ENCODE measurements around the gene DNMT3L.
"Not testable (repeated sequence)": the region's sequence is repeated elsewhere in the genome, so short reads cannot be mapped to it uniquely, and the experiment has no call there.

DNMT3L gene

GRCh38 chr21:44241281-44241680 is 20.4 kb downstream of the DNMT3L start:
- DNase-seq: not testable (repeated sequence)

DNA sequence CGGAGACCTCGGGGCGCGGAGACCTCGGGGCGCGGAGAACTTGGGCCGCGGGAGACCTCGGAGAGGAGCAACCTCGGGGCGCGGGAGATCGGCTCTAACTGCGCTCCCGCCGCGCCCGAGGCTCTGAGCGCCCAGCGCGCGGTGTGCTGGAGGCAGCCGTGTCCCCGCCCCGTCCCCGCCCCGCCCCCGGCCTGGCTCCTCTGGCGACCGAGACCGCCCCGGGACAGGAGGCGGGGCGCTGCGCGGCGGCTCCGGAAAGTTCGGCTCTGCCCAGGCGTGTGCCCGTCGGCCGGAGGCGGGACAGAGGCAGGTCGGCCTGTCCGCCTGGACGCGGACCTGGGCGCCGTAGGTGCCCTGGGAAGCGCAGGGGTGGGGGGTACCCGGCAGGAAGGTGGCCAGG is 20.9 kb downstream of the DNMT3L start, which contains the start of gene ICOSLG:
ICOSLG (minus strand) TSS at position 102 of the 400 bp plus-strand sequence. CDS start 126 bp downstream, outside the sequence.
- DNase-seq: not testable (repeated sequence)

DNA sequence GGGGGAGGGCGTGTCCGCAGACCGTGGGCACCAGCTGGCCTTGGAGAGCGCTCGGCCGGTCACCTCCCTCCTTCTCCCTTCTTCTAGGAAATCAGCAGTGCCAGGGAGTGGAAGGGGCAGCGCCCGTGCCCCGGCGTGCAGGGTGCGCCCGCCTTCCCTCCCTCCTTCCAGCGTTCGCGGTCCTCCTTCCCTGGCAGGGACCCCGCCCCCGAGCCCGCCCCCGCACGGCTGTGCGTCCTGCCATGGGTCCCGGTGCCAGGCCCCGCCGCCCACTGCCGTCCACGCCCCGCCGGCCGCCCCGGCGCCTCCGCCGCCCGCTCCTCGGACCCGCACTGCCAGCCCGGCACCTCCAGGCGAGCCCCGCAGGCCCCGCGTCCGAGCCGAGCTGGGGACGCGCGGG is 21.3 kb downstream of the DNMT3L start:
- not testable (repeated sequence) for DNase-seq

DNA sequence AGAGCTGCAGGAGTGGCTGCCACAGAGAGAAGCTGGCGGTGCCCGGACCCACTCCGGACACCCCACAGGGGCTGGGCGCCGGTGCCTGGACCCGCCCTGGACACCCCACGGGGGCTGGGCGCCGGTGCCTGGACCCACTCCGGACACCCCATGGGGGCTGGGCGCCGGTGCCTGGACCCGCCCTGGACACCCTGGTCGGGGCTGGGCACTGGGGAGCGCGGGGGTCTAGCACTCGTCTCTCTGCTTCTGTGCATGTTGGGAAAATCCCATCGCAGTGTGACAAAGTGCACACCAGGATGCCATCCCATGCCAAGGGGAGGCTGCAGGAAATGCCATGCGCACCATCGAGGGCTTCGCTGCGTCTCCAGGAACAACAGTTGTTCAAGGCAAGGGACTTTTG is 32.1 kb downstream of the DNMT3L start:
- not testable (repeated sequence) for DNase-seq

DNA sequence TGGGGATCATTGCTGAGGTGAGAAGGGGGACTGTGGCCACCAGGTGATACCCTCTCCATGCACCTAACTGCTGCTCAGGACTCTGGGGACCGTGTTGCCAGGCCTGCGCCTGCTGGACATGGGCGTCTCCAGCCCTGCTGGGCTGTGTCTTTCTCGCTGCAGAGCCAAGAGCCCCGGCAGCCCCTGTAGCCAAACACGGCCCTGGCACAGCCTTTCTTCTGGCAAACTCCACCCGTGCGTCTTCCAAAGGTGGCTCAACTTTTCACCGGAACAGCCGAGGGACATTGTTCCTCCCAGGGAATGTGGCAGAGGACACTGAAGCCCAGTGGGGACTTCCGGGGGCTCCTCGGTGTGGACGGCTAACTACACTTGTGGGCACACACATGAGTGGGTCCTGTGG is 33.6 kb downstream of the DNMT3L start:
- not testable (repeated sequence) for DNase-seq

- DNase-seq: not testable (repeated sequence)
Measured at GRCh38 chr21:44227614-44228013, 34.1 kb downstream of the DNMT3L start.

GRCh38 chr21:44225605-44226004 is 36.1 kb downstream of the DNMT3L start:
- DNase-seq: not testable (repeated sequence)

DNA sequence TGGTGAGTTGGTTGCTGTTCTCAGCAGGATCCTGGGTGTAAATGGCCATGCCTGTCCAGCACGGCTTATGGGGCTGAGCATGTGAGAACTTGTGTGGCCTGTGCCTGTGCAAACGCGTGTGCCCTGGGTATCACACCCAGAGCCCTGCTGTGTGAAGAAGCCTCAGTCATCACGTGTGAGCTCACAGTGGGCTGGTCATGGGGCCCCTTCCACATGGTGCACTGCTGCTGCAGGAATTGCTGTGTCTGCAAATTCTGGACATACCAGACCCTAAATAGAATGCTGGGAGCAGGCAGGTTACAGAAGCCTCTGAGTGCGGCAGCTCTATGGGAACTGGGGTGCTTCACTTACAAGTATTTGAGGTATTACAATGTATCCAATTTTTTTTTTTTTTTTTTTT is 38.4 kb downstream of the DNMT3L start:
- not testable (repeated sequence) for DNase-seq

- not testable (repeated sequence) for DNase-seq
Measured at GRCh38 chr21:44220674-44221073, 41.0 kb downstream of the DNMT3L start.

GRCh38 chr21:44218461-44218860 is 43.2 kb downstream of the DNMT3L start:
- not testable (repeated sequence) for DNase-seq

- DNase-seq: not testable (repeated sequence)
Measured at GRCh38 chr21:44211978-44212377, 49.7 kb downstream of the DNMT3L start.

DNA sequence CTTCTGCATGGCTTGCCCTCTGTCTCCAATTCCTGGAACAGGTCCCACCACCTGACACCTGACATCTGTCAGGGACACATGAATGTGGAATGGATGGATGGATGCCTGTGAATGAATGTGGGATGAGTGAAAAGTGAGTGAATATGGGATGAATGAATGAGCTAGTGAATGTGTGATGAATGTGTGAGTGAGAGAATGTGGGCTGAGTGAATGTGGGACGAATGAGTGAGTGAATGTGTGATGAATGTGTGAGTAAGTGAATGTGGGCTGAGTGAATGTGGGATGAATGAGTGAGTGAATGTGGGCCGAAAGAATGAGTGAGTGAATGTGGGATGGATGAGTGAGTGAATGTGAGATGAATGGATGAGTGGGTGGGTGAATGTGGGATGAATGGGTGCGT is 50.1 kb downstream of the DNMT3L start:
- not testable (repeated sequence) for DNase-seq

DNA sequence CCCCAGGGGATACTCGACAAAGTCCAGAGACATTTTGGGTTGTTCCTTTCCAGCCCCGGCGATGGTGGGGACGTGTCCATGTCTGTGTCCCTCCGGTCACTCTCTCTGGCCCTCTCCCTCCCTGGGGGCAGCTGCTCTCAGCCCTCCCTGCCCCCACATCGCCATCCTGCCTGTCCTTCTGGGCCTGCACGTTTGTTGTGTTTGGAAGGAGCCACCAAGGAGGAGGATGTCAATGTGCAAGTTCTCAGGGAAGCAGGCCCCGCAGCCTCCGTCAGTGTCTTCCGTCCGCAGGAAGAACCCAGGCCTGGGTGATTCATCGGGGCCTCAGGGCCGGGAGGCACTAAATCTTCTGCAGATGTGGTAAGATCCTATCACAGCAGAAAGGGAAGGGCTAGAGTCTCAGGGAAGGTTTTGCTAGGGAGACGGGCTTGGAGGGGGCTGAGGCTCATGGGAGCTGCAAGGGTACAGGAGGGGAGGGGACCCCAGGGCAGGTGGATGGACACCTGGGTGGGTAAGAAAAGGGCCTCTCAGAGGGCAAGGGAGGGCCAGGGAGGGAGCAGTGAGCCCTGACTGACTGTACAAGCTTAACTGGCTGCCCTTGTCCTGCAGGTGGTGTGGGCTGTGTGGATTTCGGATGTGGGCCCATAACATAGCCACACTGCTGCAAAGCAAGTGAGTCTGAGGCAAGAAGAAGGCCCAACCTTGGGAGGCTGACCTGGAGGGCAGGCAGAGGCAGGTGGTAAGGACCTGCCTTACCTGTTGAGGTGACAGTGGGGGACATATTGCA is 53.6 kb downstream of the DNMT3L start:
- DNase-seq: not testable (repeated sequence)

GRCh38 chr21:44206698-44207676 is 54.7 kb downstream of the DNMT3L start:
- DNase-seq: not testable (repeated sequence)

DNA sequence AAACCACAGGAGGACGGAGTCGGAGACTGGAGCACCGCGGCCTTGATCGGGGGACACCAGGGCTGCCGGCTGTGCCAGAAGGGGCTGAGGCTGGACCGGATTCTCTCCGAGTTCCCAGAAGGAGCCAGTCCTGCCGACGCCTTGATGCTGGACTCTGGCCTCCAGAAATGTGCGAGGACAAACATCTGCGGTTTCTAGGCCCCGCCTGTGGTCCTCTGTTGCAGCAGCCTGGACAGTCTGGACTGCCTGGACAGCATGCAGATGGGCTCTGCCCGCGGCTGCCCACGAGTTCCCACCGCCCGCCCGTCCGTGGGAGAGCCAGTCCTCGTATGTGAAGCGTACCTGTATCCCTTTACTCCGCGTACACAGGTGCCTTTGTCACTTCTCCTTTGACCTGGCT is 55.5 kb downstream of the DNMT3L start:
- not testable (repeated sequence) for DNase-seq

DNA sequence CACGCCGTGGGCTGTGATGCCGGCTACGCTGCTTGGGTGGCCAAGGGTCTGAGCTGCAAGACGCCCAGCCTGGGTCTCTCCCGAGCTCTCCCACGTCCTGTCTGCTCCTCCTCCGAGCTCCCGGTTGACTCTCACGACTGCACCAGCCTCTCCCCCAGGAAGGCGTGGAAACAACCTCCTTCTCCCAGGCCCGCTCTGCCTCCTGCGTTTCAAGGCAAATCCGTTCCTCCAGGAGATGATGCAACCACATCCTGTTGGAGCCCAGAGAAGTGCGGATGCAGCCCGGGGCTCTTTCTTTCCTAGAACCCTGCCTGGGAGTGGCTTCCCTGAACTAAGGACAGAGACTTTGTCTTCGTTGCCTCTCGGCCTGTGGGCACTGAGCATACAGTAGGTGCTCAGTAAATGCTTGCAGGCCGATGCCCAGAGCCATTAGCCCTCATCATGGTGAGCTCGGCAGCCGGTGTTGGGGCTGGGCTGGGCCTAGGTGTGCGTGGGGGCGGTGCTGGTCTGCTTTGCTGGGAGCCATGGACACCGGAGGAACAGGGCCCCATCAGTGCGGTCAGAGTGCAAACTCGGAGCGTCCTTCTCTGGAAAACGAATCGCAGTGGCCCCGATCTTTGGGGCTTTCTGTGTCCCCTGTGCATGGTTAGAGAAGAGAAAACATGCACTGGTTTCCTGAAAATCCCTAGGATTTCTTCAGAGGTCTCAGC is 59.0 kb downstream of the DNMT3L start:
- DNase-seq: not testable (repeated sequence)

DNA sequence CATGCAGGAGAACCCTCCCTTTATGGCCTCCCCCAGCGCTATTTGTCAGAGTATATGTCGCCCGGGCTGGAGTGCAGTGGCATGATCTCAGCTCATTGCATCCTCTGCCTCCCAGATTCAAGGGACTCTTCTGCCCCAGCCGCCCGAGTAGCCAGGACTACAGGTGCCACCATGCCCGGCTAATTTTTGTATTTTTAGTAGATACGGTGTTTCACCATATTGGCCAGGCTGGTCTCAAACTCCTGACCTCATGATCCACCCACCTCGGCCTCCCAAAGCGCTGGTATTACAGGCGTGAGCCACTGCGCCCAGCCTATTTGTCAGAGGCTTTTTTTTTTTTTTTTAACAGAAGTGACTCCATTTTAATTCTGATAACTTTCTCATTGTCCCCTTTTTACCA is 61.7 kb downstream of the DNMT3L start:
- not testable (repeated sequence) for DNase-seq

DNA sequence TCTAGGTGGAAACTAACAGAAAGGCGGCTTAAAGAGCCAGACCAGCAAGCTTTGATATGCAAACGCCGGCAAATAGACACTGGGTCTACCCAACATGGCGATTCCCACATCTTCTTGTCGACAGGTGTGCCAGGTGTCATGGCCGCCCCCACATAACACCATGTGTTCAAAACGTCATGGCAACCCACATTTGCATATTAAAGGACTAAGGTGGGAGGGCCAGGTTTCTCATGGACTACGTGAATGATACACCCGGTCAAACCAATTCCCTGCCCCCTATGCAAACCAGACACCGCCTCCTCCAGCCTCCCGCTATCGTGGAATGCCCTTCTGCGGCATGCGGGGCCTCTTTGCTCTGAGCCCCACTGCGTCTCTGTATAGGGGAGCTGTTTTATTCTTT is 62.2 kb downstream of the DNMT3L start:
- no peak for DNase-seq

- DNase-seq: not testable (repeated sequence)
Measured at GRCh38 chr21:44197156-44197516, 64.6 kb downstream of the DNMT3L start.

Data from HCEC 1CT (cell line).